22Rv1 (cell line): ENCODE results near the gene MPO.

ENCODE experiments used
- ZFX ChIP-seq: fragments of 450-650 bp; IDR thresholded peaks from 2 replicates; pipeline ENCODE4 v1.6.1; 2017; ENCODE audit warnings: antibody characterized with exemption, borderline replicate concordance
- TF ChIP-seq, protein P1 (sequence below): fragments of 450-650 bp; IDR thresholded peaks from 2 replicates; pipeline ENCODE4 v1.5.1; 2017; ENCODE audit warnings: mild to moderate bottlenecking

DNA sequence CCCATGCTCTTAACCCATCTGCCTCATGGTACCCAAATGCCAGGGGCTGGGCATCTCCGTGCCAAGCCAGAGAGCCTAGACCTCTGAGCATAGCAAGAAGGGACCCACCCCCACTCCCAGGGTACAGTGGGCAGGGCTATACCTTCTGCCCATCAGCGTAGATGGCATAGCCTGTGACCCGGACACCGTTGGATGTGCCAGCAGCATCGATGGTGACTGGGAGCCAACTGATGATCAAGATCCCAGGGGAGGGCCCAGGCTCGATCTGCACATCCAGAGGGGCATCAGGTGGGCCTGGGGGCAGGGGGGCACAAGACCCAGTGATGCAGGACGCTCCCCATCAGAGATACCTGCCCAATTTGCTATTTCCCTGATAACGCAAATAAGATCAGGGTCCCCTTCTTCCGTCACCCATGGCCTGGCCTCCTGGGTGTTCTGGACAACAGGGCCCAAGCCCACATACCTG, 30.7 kb upstream of the MPO start:
- TF ChIP-seq, protein P1, sequence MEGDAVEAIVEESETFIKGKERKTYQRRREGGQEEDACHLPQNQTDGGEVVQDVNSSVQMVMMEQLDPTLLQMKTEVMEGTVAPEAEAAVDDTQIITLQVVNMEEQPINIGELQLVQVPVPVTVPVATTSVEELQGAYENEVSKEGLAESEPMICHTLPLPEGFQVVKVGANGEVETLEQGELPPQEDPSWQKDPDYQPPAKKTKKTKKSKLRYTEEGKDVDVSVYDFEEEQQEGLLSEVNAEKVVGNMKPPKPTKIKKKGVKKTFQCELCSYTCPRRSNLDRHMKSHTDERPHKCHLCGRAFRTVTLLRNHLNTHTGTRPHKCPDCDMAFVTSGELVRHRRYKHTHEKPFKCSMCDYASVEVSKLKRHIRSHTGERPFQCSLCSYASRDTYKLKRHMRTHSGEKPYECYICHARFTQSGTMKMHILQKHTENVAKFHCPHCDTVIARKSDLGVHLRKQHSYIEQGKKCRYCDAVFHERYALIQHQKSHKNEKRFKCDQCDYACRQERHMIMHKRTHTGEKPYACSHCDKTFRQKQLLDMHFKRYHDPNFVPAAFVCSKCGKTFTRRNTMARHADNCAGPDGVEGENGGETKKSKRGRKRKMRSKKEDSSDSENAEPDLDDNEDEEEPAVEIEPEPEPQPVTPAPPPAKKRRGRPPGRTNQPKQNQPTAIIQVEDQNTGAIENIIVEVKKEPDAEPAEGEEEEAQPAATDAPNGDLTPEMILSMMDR = no peak
- TF ChIP-seq ZFX = no peak
